Measurements from ENCODE around the gene ENDOD1.
"Not testable (repeated sequence)": the region's sequence is repeated elsewhere in the genome, so short reads cannot be mapped to it uniquely, and the experiment has no call there.

Gene ENDOD1

GRCh38 chr11:95104856-95105255 lies 15.2 kb downstream of the ENDOD1 start:
- DNase-seq: no peak

- peak; percentile 5 for DNase-seq
Observed at GRCh38 chr11:95108159-95108611, 18.5 kb downstream of the ENDOD1 start.

GRCh38 chr11:95108671-95109551 lies 19.3 kb downstream of the ENDOD1 start:
- peak; percentile 60 for DNase-seq

GRCh38 chr11:95111471-95111870 lies 21.8 kb downstream of the ENDOD1 start:
- DNase-seq: not testable (repeated sequence)

GRCh38 chr11:95111923-95112540 lies 22.4 kb downstream of the ENDOD1 start:
- DNase-seq: no peak

- no peak for DNase-seq
Observed at GRCh38 chr11:95115597-95115996, 26.0 kb downstream of the ENDOD1 start.

- no peak for DNase-seq
Observed at GRCh38 chr11:95119361-95120060, 29.9 kb downstream of the ENDOD1 start.

- DNase-seq: peak; percentile 15
Observed at GRCh38 chr11:95121698-95122097, 32.1 kb downstream of the ENDOD1 start.

GRCh38 chr11:95123556-95123955 lies 33.9 kb downstream of the ENDOD1 start:
- no peak for DNase-seq

- DNase-seq: no peak
Observed at GRCh38 chr11:95128602-95129001, 39.0 kb downstream of the ENDOD1 start.

- DNase-seq: no peak
Observed at GRCh38 chr11:95132956-95133355, 43.3 kb downstream of the ENDOD1 start.

GRCh38 chr11:95134491-95134890 lies 44.8 kb downstream of the ENDOD1 start:
- no peak for DNase-seq

- no peak for DNase-seq
Observed at GRCh38 chr11:95135155-95135554, 45.5 kb downstream of the ENDOD1 start.

GRCh38 chr11:95135880-95136279 lies 46.2 kb downstream of the ENDOD1 start:
- no peak for DNase-seq

GRCh38 chr11:95136747-95137146 lies 47.1 kb downstream of the ENDOD1 start:
- DNase-seq: not testable (repeated sequence)

GRCh38 chr11:95137299-95137698 lies 47.7 kb downstream of the ENDOD1 start:
- DNase-seq: no peak

- peak; percentile 56 for DNase-seq
Observed at GRCh38 chr11:95138448-95138847, 48.8 kb downstream of the ENDOD1 start.

- peak; percentile 9 for DNase-seq
Observed at GRCh38 chr11:95140397-95141033, 50.9 kb downstream of the ENDOD1 start.

GRCh38 chr11:95142431-95142830 lies 52.8 kb downstream of the ENDOD1 start:
- no peak for DNase-seq

GRCh38 chr11:95143106-95143681 lies 53.5 kb downstream of the ENDOD1 start:
- DNase-seq: no peak

- DNase-seq: peak; percentile 49
Observed at GRCh38 chr11:95144313-95145235, 54.9 kb downstream of the ENDOD1 start.

Data from OCI-M1 (cell line).